MM.1S (cell line): ENCODE data around the gene ATP8B4.
A peak's percentile ranks its signal among the peaks of the same experiment; 100 is the strongest.

ENCODE experiments used
- DNase-seq: peaks from one replicate; pipeline ENCODE4 v3.0.0-alpha.2; 2015
- H2AFZ ChIP-seq: fragments of 300-600 bp; sonication (generic); 2 replicates; pipeline ENCODE4 v1.6.0; 2016; ENCODE audit warnings: antibody characterized with exemption, low read length
- H3F3A ChIP-seq: fragments of 300-600 bp; sonication (generic); 2 replicates; pipeline ENCODE4 v1.6.1; 2016; ENCODE audit warnings: mild to moderate bottlenecking, antibody characterized with exemption, low read length, moderate library complexity, mixed read lengths; ENCODE audit not compliant: insufficient read depth
- H3K27ac ChIP-seq: fragments of 300-600 bp; sonication (generic); 2 replicates; pipeline ENCODE4 v1.5.1; 2016; ENCODE audit warnings: mild to moderate bottlenecking, low read length
- H3K27me3 ChIP-seq: fragments of 300-600 bp; sonication (generic); replicated peaks from 2 replicates; pipeline ENCODE4 v1.6.0; 2016; ENCODE audit warnings: low read length; ENCODE audit not compliant: insufficient read depth
- H3K36me3 ChIP-seq: fragments of 300-600 bp; sonication (generic); replicated peaks from 2 replicates; pipeline ENCODE4 v1.6.1; 2016; ENCODE audit warnings: mild to moderate bottlenecking, low read length, mixed read lengths; ENCODE audit not compliant: insufficient read depth
- H3K4me1 ChIP-seq: fragments of 300-600 bp; sonication (generic); 2 replicates; pipeline ENCODE4 v1.6.1; 2016; ENCODE audit warnings: low read length, mixed read lengths
- H3K4me2 ChIP-seq: fragments of 300-600 bp; sonication (generic); 2 replicates; pipeline ENCODE4 v1.6.0; 2016; ENCODE audit warnings: low read depth, low read length
- H3K4me3 ChIP-seq: fragments of 300-600 bp; sonication (generic); 2 replicates; pipeline ENCODE4 v1.5.1; 2016; ENCODE audit warnings: low read length, mixed read lengths
- H3K79me2 ChIP-seq: fragments of 300-600 bp; sonication (generic); 2 replicates; pipeline ENCODE4 v1.6.1; 2016; ENCODE audit warnings: mixed run types, low read length, mixed read lengths
- H3K9ac ChIP-seq: fragments of 300-600 bp; sonication (generic); 2 replicates; pipeline ENCODE4 v1.6.1; 2016; ENCODE audit warnings: low read length, mixed read lengths
- H3K9me2 ChIP-seq: fragments of 300-600 bp; sonication (generic); replicated peaks from 2 replicates; pipeline ENCODE4 v1.6.1; 2016; ENCODE audit warnings: mild to moderate bottlenecking, low read length, mixed read lengths; ENCODE audit not compliant: insufficient read depth
- H3K9me3 ChIP-seq: fragments of 300-600 bp; sonication (generic); replicated peaks from 2 replicates; pipeline ENCODE4 v1.6.1; 2016; ENCODE audit warnings: mild to moderate bottlenecking, low read length, mixed read lengths; ENCODE audit not compliant: insufficient read depth
- H4K20me1 ChIP-seq: fragments of 300-600 bp; sonication (generic); 2 replicates; pipeline ENCODE4 v1.6.1; 2016; ENCODE audit warnings: mild to moderate bottlenecking, low read length, moderate library complexity, mixed read lengths; ENCODE audit not compliant: insufficient read depth
- EZH2 ChIP-seq: fragments of 300-600 bp; sonication (generic); optimal IDR thresholded peaks from 2 replicates; pipeline ENCODE3; 2017; ENCODE audit warnings: low read depth, mild to moderate bottlenecking, antibody characterized with exemption, low read length, mixed read lengths
- EZH2phosphoT487 ChIP-seq: fragments of 300-600 bp; sonication (generic); IDR thresholded peaks from 2 replicates; pipeline ENCODE4 v1.6.1; 2018; ENCODE audit warnings: antibody characterized with exemption, low read length
- TF ChIP-seq, protein P1 (sequence below): fragments of 300-600 bp; sonication (generic); IDR thresholded peaks from 2 replicates; pipeline ENCODE4 v1.5.1; 2016; ENCODE audit warnings: antibody characterized with exemption, low read length, mixed read lengths

The ATP8B4 gene

DNA sequence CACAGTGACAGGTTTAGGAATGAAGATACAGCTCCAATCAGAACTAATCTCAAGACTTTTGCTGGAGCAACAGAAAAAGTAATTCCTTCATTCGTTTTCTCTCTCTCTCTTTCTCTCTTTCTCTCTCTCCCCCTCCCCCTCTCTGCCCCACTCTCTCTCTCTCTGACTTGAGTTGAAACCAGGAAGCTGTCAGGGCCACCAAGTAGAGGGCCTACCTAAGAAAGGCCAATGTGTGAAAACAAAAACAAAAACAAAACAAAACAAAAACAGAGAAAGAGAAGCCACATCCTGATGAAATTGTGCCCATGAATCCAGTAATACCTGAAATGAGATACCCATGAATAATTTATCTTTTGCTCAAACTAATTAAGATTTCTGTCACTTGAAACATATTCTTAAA, 72.9 kb downstream of the ATP8B4 start:
- Histone ChIP-seq H3K4me3 (no peak overlapping the region), H3K9ac (no peak overlapping the region), H3K27ac (no peak overlapping the region), H3F3A (no peaks in the 10 kb centered on the region), H3K36me3 (no peaks in the 10 kb centered on the region), H2AFZ (no peak overlapping the region), H4K20me1 (no peaks in the 10 kb centered on the region), H3K79me2 (no peaks in the 10 kb centered on the region), H3K9me3 (no peaks in the 10 kb centered on the region), H3K4me2 (no peak overlapping the region), H3K27me3 (no peaks in the 10 kb centered on the region), H3K4me1 (no peaks in the 10 kb centered on the region), H3K9me2 (no peaks in the 10 kb centered on the region)
- peak; percentile 14 for DNase-seq
- TF ChIP-seq EZH2 (no peak), EZH2phosphoT487 (no peak)
- TF ChIP-seq, protein P1, sequence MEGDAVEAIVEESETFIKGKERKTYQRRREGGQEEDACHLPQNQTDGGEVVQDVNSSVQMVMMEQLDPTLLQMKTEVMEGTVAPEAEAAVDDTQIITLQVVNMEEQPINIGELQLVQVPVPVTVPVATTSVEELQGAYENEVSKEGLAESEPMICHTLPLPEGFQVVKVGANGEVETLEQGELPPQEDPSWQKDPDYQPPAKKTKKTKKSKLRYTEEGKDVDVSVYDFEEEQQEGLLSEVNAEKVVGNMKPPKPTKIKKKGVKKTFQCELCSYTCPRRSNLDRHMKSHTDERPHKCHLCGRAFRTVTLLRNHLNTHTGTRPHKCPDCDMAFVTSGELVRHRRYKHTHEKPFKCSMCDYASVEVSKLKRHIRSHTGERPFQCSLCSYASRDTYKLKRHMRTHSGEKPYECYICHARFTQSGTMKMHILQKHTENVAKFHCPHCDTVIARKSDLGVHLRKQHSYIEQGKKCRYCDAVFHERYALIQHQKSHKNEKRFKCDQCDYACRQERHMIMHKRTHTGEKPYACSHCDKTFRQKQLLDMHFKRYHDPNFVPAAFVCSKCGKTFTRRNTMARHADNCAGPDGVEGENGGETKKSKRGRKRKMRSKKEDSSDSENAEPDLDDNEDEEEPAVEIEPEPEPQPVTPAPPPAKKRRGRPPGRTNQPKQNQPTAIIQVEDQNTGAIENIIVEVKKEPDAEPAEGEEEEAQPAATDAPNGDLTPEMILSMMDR = no peak

DNA sequence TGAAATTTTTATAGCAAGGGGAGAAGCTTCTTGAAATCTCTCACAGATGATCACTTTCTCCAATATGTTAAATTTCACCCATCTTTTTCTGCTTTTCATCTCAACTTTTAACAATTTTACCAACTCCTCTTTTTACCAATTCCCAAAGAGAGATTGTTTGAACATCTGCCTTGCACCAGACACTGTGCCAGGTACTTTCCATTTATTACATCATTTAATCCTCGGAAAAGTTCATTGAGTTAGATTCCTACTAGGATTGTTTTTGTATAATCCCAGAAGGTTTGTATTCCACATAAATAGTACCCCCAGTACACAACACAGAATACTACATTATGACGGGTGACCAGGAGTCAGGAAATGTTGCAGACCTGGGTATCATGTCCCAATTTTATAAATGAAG, 74.1 kb downstream of the ATP8B4 start:
- Histone ChIP-seq H3K4me1 (no peaks in the 10 kb centered on the region), H2AFZ (no peak overlapping the region), H3K27me3 (no peaks in the 10 kb centered on the region), H3K9ac (no peak overlapping the region), H3F3A (no peaks in the 10 kb centered on the region), H3K36me3 (no peaks in the 10 kb centered on the region), H3K9me2 (no peaks in the 10 kb centered on the region), H3K4me2 (no peak overlapping the region), H3K27ac (no peak overlapping the region), H4K20me1 (no peaks in the 10 kb centered on the region), H3K4me3 (no peak overlapping the region), H3K9me3 (no peaks in the 10 kb centered on the region), H3K79me2 (no peaks in the 10 kb centered on the region)
- TF ChIP-seq EZH2phosphoT487 (no peak), EZH2 (no peak)
- TF ChIP-seq, protein P1 = no peak
- no peak for DNase-seq

DNA sequence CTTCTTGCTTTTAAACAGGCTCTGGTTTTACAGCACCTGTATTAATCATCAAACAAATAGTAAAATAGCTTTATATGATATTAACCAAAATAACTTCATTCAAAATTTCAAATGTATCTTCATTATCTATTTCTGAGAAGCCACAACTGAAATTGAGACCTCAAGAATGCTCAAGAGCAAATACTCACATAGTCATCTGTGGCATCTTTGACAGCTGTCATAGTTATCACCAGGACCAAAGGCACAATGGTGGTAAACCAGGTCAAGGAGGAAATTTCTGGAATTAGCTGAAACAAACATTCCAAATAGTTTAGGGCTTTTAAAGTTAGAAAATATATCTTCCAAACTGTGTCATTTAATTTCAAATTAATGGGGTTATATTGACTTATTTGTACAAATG, 74.6 kb downstream of the ATP8B4 start:
- TF ChIP-seq EZH2 = no peak
- TF ChIP-seq, protein P1 = no peak
- no peak for TF ChIP-seq EZH2phosphoT487
- H3K4me3 ChIP-seq = no peak overlapping the region
- H3K9me3 ChIP-seq = no peaks in the 10 kb centered on the region
- no peaks in the 10 kb centered on the region for H3F3A ChIP-seq
- no peak for DNase-seq
- H3K4me2 ChIP-seq = no peak overlapping the region
- H3K9ac ChIP-seq = no peak overlapping the region
- no peak overlapping the region for H3K27ac ChIP-seq
- H2AFZ ChIP-seq = no peak overlapping the region
- H3K27me3 ChIP-seq = no peaks in the 10 kb centered on the region
- no peaks in the 10 kb centered on the region for H3K79me2 ChIP-seq
- no peaks in the 10 kb centered on the region for H4K20me1 ChIP-seq
- H3K36me3 ChIP-seq = no peaks in the 10 kb centered on the region
- no peaks in the 10 kb centered on the region for H3K9me2 ChIP-seq
- no peaks in the 10 kb centered on the region for H3K4me1 ChIP-seq
